Effector CD4-positive, alpha-beta T cell (primary cell): ENCODE measurements around the gene COG5.
"Not testable (repeated sequence)": the region's sequence is repeated elsewhere in the genome, so short reads cannot be mapped to it uniquely, and the experiment has no call there.

ENCODE experiments used
- DNase-seq: peaks from one replicate; pipeline ENCODE4 v3.0.0-alpha.2; 2020

Gene COG5

DNA sequence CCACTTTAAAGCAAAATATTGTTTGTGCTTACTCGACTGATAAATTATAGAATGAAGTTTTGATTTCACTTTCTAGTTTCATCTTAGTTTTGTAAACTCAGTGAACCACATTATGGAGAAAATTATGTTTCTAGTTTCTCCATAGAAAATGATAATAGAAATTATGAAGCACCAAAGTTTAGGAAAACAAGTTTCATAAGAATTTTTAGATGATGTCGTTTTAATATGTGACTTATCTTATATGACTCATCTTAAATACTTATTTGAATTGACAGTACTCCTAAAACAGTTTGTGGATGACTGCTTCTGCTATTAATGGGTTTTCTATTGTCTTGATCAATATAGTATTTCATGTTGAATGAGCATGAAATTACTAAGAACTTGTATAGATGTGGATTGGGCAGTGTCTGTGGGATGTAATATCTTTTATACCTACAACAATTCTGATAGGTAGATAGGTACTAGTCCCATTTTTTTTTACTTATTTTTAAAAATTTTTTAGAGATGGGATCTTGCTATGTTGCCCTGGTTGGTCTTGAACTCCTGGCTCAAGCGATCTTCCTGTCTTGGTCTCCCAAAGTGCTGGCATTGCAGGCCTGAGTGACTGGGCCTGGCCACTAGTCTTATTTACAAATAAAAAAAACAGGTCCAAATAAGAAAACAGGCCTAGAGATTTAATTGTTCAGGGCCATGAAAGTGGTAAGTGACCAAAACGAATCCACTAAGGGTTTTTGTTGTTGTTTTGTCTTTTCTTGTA is 391.3 kb downstream of the COG5 start:
- no peak for DNase-seq

DNA sequence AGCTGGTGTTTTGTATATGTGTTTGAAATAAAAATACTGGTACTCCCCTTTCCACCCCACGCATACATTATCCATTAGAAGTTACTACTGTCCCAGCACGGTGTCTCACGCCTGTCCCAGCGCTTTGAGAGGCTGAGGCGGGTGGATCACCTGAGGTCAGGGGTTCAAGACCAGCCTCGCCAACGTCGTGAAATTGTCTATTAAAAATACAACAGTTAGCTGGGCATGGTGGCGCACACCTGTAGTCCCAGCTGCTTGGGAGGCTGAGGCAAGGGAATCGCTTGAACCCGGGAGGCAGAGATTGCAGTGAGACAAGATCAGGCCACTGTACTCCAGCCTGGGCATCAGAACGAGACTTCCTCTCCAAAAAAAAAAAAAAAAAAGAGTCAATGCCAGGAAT is 392.2 kb downstream of the COG5 start:
- DNase-seq = no peak

DNA sequence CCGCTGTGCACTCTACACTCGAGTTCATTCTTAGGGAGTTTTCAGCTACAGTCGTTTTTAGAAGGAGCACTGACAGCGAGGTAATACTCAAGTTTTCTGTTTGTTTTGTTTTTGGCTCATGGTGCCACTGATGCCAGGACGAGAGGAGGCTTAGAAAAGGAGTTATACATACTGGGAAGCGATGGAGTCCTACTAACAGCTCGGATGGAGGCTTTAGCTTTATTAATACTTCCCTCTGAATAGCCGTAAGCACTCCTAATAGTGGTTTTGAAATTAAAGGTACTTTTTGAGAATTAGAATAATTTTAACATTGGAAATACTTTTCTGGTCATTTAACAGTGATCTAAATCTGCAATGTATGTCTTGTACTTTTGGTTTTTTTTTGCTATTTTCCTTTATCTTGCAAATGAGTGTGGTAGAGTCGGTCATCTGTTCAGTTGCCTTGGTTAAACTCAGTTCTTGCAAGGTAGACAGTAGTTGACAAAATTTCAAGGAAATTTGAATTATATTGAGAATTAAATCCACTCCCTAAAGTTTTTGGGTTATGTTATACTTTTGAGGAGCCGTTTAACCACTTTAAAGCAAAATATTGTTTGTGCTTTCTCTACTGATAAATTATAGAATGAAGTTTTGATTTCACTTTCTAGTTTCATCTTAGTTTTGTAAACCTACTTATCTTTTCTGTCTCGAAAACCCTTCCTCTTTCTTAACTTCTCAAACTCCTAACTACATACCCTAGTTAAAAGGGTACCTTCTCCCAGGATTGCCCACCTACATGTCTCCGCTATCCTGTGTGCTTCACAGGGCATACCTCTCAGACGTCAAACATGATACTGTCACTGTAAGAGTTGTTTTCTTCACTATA is 393.4 kb downstream of the COG5 start:
- DNase-seq = no peak

DNA sequence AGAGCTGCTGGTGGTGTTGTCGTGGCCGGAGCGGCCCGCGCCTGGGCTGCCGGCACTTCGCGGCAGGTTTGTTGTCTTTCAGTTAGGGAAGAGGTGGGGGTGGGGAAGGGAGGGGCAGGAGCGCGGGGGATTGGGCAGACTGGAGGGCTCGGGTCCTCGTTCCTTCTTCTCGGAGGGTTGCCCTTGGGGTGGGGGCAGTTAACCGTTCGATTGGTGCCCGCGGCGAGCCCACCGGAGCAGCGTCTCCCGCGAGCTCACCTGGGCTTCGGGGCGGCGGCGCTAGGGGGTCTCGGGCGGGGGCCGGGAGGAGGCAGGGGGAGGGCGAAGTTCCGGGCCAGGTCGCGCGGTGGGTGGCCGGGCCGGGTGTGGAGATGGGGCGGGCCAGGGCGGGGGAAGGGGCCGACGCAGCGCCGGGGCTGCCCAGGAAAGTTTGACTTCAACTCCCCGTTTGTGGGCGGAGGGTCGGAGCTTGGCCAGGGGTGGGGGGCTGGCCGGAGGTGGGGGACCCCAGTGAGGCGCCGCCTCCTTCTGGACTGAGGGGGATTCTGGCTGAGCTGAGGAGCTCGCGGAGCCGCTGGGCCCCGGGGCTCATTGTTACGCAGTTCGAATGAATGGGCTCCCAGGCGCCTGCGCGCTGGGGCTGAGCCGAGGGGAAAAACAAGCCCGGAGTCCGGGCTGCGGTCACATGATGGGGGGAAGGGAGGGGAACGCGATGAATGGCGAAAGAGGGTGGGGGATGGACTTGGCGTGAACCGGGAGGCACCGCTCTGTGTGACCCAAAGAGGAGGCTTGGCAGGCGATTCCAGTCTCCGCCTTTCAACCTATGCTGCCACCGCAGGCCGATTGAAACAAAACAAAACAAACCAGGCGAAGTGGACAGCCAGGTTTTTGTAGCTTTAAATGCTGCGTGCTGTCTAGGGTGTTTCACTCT is 394.3 kb downstream of the COG5 start:
- DNase-seq = peak; percentile 78

DNA sequence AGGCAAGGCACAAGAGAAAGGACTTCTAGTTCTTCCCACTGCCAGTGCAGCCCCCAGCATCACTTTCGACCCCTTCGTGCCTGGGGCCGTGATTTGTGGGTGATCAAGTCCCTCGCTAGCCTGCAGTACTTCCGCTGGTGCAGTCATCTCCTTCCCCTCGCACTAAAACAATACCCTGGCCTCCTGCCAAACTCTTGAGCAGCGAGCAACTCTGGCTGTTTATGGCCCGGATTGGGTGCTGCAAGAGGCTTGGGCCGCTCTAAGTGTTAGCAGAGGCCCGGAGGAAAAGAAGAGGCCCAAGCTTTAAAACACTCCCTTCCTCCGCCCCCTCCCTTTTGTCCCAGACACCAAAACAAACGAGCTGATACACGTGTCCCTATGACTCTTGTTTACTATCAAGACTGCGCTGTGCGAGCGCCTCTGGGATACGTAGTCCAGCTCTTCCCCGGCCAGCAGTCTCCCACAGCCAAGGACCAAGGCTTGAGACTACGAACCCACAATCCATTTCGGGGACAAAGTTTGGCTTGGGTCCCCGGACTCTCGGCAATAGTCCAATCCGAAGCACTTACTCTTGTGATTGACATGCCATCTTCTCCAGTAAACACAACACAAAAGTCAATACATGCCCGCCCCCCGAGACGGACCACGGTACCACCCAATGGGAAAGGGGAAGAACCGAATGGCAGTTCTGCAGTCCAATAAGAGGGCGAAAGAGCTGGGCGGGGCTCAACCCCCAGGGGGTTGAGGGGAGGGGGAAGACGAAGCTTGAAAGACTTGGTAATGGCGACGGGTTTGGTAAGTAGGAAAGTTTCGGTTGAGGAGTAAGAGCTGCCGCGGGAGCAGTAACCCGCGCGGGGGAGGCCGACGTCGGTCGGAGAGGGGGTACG is 395.2 kb downstream of the COG5 start, which contains the start of gene HBP1:
TSS of gene HBP1 (plus strand) at position 771 of the 887 bp plus-strand sequence. CDS start 10,891 bp downstream, outside the sequence.
- DNase-seq = peak; percentile 97

DNA sequence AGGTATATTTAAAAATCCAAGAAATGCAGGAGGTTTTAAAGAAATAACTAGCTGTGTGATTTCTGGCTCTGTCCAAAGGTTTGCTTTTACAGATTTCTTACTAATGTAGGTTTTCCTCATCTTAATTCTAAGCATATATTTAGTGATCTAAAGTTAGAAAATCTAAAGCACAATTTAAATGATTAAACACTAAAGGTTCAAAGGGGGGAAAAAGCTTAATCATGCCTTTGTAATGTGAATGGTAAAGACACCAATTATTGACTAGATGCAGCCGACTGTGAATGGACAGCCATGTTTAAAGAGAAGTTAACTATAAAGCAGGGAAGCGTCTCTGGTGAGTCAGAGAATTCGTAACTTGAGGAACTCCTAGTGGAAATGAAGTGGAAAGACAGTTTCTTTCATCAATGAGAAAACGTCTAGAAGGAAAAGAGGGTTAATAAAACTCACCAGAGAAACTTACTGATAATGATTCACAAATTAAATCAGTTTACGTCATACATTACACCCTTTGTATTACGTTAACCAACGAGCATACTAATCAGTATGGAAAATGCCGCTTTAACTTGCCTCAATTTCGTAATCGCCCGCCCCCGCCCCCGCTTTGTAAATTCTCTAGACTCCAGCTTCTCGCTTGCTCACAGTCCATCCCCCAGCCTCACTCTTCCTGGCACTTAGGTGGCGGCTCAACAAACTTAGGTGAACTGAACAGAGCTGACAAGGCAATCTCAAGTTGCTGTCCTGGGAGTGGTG is 396.1 kb downstream of the COG5 start:
- peak; percentile 66 for DNase-seq

DNA sequence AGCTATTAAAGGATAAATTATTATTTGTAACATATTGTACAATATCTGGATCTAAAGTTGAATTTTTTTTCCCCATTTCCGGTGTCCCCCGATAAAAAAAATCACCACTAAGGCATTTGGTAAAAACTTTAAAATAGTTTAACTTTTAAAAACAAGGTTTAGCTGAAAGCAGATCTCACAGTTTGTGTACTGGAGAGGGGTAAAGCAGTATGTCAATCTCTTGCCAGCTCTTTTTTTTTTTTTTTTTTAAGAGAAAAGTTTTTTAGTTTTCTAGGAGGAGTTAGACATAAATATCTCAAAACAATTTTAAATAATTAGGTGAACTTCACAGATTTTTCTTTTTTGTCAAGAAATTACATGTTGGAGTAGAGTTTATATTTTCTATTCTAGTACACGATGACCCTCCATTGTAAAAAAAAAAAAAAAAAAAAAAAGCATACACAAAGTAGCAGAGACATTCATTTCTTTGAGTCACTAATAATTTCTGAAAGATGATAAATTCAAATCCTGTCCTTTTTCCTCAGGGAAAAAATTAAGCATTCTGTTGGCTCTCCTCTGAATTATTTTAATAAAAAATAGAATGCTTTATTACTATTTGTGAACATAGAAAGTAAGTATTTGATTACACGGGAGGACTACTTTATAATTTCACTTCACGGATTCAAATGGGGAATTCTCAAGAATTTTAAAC is 396.8 kb downstream of the COG5 start:
- DNase-seq = no peak

DNA sequence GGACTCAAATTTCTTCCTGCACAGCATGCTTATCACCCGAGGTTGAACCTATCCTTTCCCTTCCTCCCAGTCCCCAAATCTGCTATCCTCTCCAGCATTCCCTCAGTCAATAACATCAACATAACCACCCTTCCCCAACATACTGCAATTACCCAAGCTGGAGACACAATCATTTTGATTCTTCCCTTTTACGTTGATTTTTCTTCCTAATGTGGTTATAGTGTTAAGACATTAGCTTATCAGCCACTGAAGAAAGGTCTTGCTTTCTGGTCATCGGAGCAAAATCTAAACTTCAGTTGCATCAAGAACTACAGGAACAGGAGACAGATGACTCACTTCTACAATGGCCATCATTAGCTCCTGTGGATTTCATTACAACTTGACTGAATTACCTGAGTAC is 398.4 kb downstream of the COG5 start:
- DNase-seq = no peak

DNA sequence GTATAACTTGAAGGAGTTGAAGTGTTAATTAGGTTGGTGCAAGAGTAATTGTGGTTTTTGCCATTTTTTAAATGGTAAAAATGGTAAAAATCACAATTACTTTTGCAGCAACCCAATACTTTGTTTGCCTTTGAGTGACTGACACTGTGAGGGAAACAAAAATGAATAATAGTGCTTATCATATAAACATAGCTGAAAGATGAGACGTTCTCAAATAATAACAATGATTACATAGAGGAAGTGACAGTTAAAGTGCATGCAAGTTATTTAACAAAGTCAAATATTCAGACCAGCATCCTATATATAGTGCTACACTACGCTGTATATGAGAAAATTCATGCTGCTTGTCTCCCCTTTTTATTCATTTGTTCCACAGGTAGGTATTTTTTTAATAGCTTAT is 399.6 kb downstream of the COG5 start:
- DNase-seq = no peak

DNA sequence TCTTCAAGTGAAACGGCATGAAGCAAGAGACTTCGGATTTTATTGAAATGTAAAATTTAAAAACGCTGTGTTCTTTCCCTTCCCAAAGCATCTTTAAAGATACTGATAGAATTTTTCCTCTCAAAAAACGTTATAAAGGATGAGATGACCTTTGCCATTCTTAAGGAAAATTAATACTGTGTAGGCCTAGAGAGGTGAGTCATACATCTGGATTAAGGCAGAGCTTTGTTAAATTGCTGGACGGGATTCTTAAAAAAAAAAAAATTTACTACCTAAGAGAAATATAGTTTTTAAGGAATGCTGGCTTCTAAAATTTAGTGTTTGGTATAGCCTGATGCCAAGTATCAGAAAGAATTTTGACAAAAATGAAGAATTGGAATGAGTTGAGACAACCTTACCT is 401.2 kb downstream of the COG5 start:
- no peak for DNase-seq

DNA sequence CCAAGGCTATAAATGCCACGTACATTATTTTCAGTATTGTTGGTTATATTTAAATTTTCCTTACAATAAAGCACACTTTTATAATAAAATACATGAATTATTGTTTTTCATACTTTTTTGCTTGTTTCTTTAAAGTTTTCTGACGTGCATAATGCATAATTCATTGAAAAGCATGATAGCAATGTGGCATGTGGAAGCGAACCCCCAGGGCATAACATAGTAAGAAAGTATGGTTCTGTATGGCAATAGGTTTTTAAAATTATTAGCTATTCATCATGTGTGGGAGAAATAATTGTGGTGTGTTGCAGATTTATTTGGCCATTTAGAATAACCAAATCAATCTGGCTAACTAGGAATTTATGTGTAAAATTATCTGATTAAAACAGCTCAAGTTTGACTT is 402.3 kb downstream of the COG5 start:
- no peak for DNase-seq

DNA sequence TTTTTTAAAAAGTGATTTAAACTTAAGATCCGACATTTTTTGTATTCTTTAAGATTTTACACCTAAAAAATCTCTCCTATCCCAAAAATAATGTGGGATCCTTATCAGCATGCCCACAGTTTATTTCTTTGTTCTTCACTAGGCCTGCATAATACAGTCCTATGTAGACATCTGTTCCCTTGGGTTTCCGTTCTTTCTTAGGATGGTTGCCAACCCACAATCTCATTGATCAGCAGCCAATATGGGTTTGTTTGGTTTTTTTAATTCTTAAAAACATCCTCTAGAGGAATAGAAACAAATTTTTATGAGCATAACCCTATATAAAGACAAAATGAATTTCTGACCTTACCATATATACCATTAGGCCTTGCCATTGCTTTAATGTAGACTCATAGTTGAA is 403.3 kb downstream of the COG5 start:
- DNase-seq = no peak

DNA sequence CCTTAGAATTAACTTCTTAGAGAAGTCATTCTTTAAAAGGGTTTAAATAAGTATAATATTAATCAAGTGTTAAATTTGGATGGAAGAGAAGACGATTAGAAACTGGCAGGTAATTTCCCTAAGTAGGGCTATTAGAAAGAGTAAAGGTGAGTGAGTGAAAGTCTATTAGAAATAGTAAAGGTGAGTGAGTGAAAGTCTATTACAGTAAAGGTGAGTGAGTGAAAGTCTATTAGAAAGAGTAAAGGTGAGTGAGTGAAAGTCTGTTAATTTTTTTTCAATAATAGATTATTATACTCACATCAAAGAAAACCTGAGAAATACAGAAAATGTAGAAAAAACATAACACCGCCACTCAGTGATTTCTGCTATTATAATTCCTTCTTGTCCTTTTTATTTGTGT is 405.7 kb downstream of the COG5 start:
- no peak for DNase-seq

DNA sequence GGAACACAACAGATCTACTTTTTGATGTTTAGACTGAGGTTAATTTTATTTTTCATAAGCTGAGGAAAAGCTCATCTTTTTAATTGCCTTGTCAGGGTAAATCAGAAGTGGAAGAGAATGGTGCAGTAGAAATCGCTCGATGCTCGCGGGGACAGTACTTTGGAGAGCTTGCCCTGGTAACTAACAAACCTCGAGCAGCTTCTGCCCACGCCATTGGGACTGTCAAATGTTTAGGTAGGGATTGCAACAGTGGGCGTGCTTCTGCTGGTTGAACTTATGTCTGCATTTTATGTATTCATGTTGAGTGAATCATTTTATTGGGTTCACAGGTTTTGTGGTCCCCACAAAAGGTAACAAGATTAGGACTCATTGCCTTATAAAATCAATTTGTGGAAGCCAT is 406.6 kb downstream of the COG5 start:
- no peak for DNase-seq

DNA sequence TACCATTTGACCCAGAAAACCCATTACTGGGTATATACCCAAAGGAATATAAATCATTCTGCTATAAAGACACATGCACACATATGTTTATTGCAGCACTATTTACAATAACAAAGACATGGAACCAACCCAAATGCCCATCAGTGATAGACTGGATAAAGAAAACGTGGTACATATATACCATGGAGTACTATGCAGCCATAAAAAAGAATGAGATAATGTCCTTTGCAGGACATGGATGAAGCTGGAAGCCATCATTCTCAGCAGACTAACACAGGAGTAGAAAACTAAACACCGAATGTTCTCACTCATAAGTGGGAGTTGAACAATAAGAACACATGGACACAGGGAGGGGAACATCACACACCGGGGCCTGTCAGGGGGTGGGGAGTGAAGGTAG is 408.0 kb downstream of the COG5 start:
- not testable (repeated sequence) for DNase-seq

DNA sequence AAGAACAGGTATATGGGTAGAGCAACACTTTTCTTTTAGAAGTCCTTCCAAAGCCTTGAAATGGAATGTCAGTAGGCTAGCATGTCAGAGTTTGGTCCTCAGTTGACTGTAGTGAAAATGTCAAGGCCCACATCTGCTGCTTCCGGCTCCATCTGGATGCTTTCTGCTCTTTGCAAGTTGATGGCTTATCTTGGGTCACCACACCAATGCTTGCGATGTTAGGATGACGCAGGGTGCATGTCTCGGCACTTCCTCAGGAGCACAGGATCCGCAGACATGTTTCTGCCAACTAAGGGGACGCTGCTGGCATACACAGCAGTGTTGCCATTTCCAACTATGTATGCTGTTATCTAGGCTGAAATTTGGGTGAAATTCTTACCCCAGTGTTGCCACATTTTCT is 408.9 kb downstream of the COG5 start:
- no peak for DNase-seq

DNA sequence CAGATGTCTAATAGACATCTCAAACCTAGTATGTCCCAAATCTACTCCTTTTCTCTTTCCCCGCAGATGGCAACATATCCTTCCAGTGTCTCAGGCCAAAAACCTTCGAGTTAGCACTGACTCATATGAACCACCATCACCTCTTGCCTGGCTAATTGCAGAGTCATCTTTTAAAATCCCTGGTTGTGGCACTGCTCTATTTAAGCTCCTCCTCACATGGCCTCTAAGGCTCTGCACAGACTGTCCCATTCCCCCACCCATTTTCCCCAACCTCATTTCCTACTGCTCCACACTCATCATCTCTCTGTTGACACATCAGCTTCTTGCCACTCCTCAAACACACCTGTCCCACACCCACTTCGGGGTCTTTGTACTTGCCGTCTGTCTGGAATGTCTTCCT is 411.7 kb downstream of the COG5 start:
- no peak for DNase-seq
